Measurements from ENCODE around the gene TACSTD2. TPM values are rescaled to one million over a fixed set of nuclear protein-coding genes. Genes with fewer than 3 reads are reported as not detected.

The TACSTD2 gene
- total and polyA plus RNA-seq, 2 of the 13 experiments (the other 11 are each of a cell fraction or from before 2014, with no cell fraction given) = not detected

DNA sequence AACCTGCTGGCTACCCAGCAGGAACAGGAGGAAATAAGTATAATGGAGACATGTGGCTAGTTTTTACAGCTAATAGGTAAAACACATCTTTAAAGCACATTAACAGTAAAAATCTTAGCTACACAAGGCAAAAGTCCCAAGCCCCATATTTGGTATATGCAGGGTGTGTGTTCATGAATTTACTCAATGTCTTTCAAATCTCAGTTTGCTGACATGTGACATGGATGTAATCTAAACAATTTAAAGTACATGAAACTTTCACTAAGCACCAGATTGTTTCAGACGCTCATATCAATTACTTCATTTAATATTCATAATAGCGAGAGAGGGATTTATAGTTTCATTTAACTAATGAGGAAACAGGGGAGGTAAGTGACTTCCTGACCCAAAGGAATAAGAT is 3.9 kb downstream of the TACSTD2 start:
- Histone ChIP-seq H3K36me3 (replicated peaks in 1 of 2; ENCODE audit: control insufficient read depth in 1 of 2, insufficient read depth in 2 of 2, low read length in 2 of 2) (no peaks in the 10 kb centered on the region), H3K4me1 (ENCODE audit: insufficient read depth, low read length) (peaks cover 28% of the 10 kb centered on the region), H4K20me1 (ENCODE audit: insufficient read depth, low read length) (no peaks in the 10 kb centered on the region), H3K4me2 (ENCODE audit: low read depth, low read length) (no peak overlapping the region), H3K79me2 (ENCODE audit: insufficient read depth, low read length) (no peaks in the 10 kb centered on the region), H3K4me3 (replicated peaks in 1 of 3; ENCODE audit: insufficient read depth in 1 of 3, low read depth in 2 of 3, low read length in 3 of 3) (no peak overlapping the region), H3K9ac (ENCODE audit: insufficient read depth, low read depth, low read length) (no peak overlapping the region), H3K27ac (ENCODE audit: extremely low read length, insufficient read depth, low read length) (no peak overlapping the region), H3K9me3 (ENCODE audit: low read length) (no peaks in the 10 kb centered on the region), H3K27me3 (ENCODE audit: control insufficient read depth in 1 of 2, insufficient read depth in 2 of 2, low read length in 2 of 2) (peaks cover 0 to 3% of the 10 kb centered on the region in 2 experiments; a peak in 1 of 5 replicates), H2AFZ (ENCODE audit: low read length) (no peak overlapping the region)
- WGBS (ENCODE audit: low lambda C conversion rate) = 24% methylated on average over 2 of the region's 2 CpGs
- FAIRE-seq (no peak), DNase-seq (ENCODE audit: low spot score) (no peak), ATAC-seq (no peak)
- intact Hi-C loops (cut with micrococcal nuclease; ENCODE audit: unreplicated experiment) = no loop called here
- POLR2A ChIA-PET = no interaction called here
- in situ Hi-C loops (cut with HindIII; ENCODE audit: extremely low pct_ligation_motif_present, low pct_unique_long_range_greater_than_20kb) = no loop called here
- no TSS peak for BruUV-seq (replicated peaks)
- CTCF ChIA-PET (ENCODE audit: low intra/inter-chr PET ratio, low total read pairs) = no interaction called here
- TF ChIP-seq CAMTA2 (CRISPR knock-in tag; IDR thresholded peaks at IDR 0.05; ENCODE audit: borderline replicate concordance) = no peak
- TF ChIP-seq ZNF234 (CRISPR knock-in tag; conservative IDR thresholded peaks at IDR 0.05) = no peak
- TF ChIP-seq, protein P1, sequence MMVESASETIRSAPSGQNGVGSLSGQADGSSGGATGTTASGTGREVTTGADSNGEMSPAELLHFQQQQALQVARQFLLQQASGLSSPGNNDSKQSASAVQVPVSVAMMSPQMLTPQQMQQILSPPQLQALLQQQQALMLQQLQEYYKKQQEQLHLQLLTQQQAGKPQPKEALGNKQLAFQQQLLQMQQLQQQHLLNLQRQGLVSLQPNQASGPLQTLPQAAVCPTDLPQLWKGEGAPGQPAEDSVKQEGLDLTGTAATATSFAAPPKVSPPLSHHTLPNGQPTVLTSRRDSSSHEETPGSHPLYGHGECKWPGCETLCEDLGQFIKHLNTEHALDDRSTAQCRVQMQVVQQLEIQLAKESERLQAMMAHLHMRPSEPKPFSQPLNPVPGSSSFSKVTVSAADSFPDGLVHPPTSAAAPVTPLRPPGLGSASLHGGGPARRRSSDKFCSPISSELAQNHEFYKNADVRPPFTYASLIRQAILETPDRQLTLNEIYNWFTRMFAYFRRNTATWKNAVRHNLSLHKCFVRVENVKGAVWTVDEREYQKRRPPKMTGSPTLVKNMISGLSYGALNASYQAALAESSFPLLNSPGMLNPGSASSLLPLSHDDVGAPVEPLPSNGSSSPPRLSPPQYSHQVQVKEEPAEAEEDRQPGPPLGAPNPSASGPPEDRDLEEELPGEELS (CRISPR knock-in tag; IDR thresholded peaks at IDR 0.05) = no peak
- no peak for TF ChIP-seq SATB2 (CRISPR knock-in tag; IDR thresholded peaks at IDR 0.05)
- TF ChIP-seq ZFP41 (CRISPR knock-in tag; IDR thresholded peaks at IDR 0.05; ENCODE audit: borderline replicate concordance) = no peak
- TF ChIP-seq MEIS1 (CRISPR knock-in tag; IDR thresholded peaks at IDR 0.05; ENCODE audit: borderline replicate concordance) = no peak
- TF ChIP-seq, protein P2, sequence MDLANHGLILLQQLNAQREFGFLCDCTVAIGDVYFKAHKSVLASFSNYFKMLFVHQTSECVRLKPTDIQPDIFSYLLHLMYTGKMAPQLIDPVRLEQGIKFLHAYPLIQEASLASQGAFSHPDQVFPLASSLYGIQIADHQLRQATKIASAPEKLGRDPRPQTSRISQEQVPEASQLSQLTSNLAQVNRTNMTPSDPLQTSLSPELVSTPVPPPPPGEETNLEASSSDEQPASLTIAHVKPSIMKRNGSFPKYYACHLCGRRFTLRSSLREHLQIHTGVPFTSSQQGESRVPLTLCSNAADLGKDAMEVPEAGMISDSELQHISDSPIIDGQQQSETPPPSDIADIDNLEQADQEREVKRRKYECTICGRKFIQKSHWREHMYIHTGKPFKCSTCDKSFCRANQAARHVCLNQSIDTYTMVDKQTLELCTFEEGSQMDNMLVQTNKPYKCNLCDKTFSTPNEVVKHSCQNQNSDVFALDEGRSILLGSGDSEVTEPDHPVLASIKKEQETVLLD (CRISPR knock-in tag; IDR thresholded peaks at IDR 0.05; ENCODE audit: low read depth) = no peak
- TF ChIP-seq SALL2 (CRISPR knock-in tag; IDR thresholded peaks at IDR 0.05) = no peak
- no peak for TF ChIP-seq PAX8 (CRISPR knock-in tag; IDR thresholded peaks at IDR 0.05; ENCODE audit: borderline replicate concordance)
- no peak for TF ChIP-seq ZNF24 (IDR thresholded peaks at IDR 0.05)
- no peak for TF ChIP-seq SIX4 (CRISPR knock-in tag; IDR thresholded peaks at IDR 0.05)
- no peak for TF ChIP-seq HOXA3 (CRISPR knock-in tag; IDR thresholded peaks at IDR 0.05)
- no peak for TF ChIP-seq NR2C2 (CRISPR knock-in tag; IDR thresholded peaks at IDR 0.05; ENCODE audit: borderline replicate concordance)
- no peak for TF ChIP-seq ZSCAN31 (CRISPR knock-in tag; IDR thresholded peaks at IDR 0.05; ENCODE audit: low read depth)
- TF ChIP-seq FUBP1 (CRISPR knock-in tag; IDR thresholded peaks at IDR 0.05; ENCODE audit: borderline replicate concordance) = no peak

Data from HepG2 (cell line).